Activated CD4-positive, alpha-beta T cell treated with anti-CD3 and anti-CD28 coated beads, Interleukin-2, amount 10 ng/mL, durations not matched to agents 24 days and 14 days (primary cell): ENCODE data around the gene MZT1. TPM values are rescaled to one million over a fixed set of nuclear protein-coding genes. Genes with fewer than 3 reads are reported as not detected.
"Not testable (repeated sequence)": the region's sequence is repeated elsewhere in the genome, so short reads cannot be mapped to it uniquely, and the experiment has no call there.

ENCODE experiments used
- DNase-seq: peaks from one replicate; pipeline ENCODE4 v3.0.0; 2022
- H3K27ac Mint-ChIP-seq: one replicate; pipeline ENCODE4 v1.8.0; 2022; ENCODE audit warnings: mild to moderate bottlenecking, mixed read lengths
- H3K27me3 Mint-ChIP-seq: one replicate; pipeline ENCODE4 v1.8.0; 2022; ENCODE audit warnings: mixed read lengths
- H3K36me3 Mint-ChIP-seq: one replicate; pipeline ENCODE4 v1.8.0; 2022; ENCODE audit warnings: low read depth, mild to moderate bottlenecking, mixed read lengths
- H3K4me1 Mint-ChIP-seq: one replicate; pipeline ENCODE4 v1.8.0; 2021; ENCODE audit warnings: mixed read lengths
- H3K4me3 Mint-ChIP-seq: one replicate; pipeline ENCODE4 v1.8.0; 2022; ENCODE audit warnings: mild to moderate bottlenecking, moderate library complexity, mixed read lengths
- H3K9me3 Mint-ChIP-seq: one replicate; pipeline ENCODE4 v1.8.0; 2021; ENCODE audit warnings: mixed read lengths
- intact Hi-C: fragments of 100-400 bp; cut with micrococcal nuclease; formaldehyde crosslinking; loops from one replicate; pipeline ENCODE4 v1.15.1; 2023
- total RNA-seq: library from RNA; stranded (reverse); gene quantifications from 2 replicates; pipeline ENCODE4 v1.2.3, GENCODE V29; 2022

MZT1 gene, protein sequence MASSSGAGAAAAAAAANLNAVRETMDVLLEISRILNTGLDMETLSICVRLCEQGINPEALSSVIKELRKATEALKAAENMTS
- total RNA-seq: 24.1 and 24.4 TPM in 2 replicates

DNA sequence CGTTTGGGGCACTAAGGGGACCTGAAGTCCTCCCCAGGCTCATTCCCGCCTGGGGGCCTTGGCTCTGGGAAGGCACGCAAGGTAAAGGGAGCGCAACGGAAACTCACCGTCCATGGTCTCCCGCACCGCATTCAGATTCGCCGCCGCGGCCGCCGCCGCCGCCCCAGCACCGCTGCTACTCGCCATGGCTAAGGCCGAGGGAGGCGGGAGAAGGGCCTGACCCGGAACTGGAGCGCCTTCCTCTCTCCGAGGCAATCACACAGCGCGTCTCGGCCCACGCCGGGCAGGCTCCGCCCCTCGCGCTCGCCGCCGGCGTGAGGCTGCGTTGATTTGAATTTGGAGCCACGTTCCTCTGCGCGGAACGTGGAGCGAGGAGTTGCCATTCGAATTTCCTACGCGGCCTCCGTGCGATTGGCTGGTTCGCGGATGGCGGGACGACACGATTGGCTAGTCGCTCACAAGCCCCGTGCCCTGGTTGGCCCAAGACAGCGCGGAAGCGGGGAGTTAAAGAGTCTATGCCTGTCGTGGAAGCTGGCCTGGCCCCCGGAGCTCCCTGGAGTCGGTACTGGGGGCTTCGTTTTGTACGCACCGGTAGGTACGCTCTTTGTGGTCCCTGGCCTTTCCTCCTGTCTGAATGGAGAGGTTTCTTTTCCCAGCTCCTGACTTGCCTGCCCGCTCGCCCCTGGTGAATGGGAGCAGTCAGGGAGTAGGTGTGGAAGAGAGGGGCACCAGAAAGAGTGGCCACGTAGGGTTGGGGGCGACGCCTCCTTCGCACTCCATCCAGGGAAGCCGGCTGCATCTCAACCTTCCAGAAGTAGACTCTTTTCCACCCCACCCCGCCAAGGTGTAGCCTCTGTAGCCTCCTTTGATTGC lies at the start of gene MZT1, which contains the start of gene BORA:
MZT1 (minus strand) TSS at position 213 of the 873 bp plus-strand sequence; CDS start at position 186, 27 bp downstream.
BORA (plus strand) TSS at position 507 of the 873 bp plus-strand sequence. CDS start 1,018 bp downstream, outside the sequence.
- DNase-seq: peak; percentile 99
- intact Hi-C loops: loop anchor here (1.0 to 5.0 kb wide), 4 partner anchors 17 to 1405 kb away; partner anchors contain the start of genes DIS3 and KLF12
- Mint-ChIP-seq H3K36me3 (peaks cover 42% of the 10 kb centered on the region), H3K27ac (peak within 1 kb of the TSS; percentile 94), H3K27me3 (no peaks in the 10 kb centered on the region), H3K9me3 (no peaks in the 10 kb centered on the region), H3K4me3 (peak within 1 kb of the TSS; percentile 96), H3K4me1 (peaks cover 48% of the 10 kb centered on the region)

DNA sequence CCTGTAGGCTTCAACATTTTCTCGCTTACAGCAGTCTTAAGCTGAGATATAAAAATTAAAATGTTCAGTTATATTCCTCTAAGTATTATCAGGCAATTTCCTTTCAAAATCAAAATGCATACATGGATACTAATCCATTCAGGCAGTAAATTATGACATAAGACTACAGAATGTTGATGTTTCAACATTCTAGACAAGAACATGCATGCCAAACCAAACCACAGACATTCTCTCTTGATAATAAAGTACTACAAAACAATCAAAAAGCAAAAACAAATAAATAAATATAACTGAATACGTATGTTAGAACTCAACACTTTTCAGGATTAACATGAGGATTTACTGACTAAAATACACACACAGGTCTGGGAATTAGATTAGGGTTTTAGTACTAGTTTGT lies 46.6 kb upstream of the MZT1 start:
- H3K27ac Mint-ChIP-seq: no peak overlapping the region

DNA sequence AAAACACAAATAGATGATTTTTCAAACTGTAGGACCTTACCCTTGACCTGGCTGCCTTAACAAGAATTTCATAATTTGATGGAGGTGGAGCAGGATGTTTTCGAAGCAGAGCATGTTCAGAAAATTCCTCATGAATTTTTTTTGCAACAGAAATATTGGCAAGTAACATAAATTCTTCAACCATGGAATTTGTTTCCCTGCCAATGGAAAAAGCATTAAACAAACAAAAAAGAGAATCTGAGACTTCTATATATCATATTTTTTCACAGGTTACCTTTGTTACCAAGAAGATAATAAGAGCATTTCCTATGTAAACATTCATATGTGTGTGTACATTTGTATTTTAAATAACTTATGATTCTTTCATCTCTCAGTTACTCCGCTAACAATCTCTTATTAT lies 36.0 kb upstream of the MZT1 start:
- Mint-ChIP-seq H3K36me3 (peaks cover 63% of the 10 kb centered on the region), H3K9me3 (no peaks in the 10 kb centered on the region), H3K27me3 (no peaks in the 10 kb centered on the region), H3K27ac (no peak overlapping the region), H3K4me1 (peaks cover 2% of the 10 kb centered on the region), H3K4me3 (no peak overlapping the region)
- DNase-seq: no peak
- intact Hi-C loops: no loop called here

More for the DNA sequence above, 46.6 kb upstream of the MZT1 start:
- H3K9me3 Mint-ChIP-seq: no peaks in the 10 kb centered on the region
- no peak for DNase-seq
- H3K4me1 Mint-ChIP-seq: peaks cover 17% of the 10 kb centered on the region
- no peaks in the 10 kb centered on the region for H3K27me3 Mint-ChIP-seq
- no peak overlapping the region for H3K4me3 Mint-ChIP-seq
- H3K36me3 Mint-ChIP-seq: peaks cover 65% of the 10 kb centered on the region
- intact Hi-C loops: no loop called here

DNA sequence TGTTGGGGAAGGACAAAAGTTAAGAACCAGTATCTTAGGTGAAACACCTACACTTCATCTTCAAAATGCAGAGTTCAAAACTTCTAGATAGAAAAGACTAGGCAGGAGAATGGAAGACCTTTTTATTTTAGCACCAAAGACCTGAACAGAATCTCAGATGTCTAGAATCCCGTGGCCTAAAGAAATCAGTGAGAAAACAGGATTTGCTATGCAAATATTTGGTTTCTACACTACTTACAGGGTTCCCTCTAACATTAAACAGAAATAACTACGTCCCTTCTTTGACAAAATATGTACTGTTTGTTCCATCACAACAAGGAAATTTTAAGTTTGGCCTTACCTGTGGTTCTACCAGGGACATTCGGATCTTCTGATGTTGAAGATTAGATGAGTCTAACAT lies 32.8 kb upstream of the MZT1 start:
- no peak overlapping the region for H3K4me3 Mint-ChIP-seq
- intact Hi-C loops: no loop called here
- H3K27me3 Mint-ChIP-seq: no peaks in the 10 kb centered on the region
- peaks cover 2% of the 10 kb centered on the region for H3K4me1 Mint-ChIP-seq
- H3K36me3 Mint-ChIP-seq: peaks cover 55% of the 10 kb centered on the region
- H3K9me3 Mint-ChIP-seq: no peaks in the 10 kb centered on the region
- H3K27ac Mint-ChIP-seq: no peak overlapping the region
- no peak for DNase-seq

DNA sequence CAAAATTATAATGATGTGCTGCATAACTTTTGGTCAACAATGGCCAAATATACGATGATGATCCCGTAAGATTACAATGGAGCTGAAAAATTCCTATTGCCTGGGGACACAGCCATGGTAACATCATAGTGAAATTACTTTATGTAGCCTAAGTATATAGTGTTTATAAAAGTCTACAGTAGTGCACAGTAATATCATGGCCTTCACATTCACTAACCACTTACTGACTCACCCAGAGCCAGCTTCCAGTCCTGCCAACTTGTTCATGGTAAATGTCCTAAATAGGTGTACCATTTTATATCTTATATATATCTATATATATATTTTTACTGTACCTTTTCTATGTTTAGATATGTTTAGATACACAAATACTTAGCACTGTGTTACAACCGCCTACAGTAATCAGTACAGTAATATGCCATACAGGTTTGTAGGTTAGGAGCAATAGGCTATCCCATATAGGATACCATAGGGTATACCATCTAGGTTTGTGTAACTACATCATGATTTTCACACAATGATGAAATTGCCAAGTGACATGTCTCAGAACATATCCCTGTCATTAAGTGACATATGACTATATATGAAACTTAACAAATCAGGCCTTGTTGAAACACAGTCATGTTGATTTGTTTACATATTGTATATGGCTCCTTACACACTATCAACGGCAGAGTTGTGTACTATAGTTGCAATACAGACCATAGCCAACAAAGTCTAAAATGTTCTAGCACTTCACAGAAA lies 30.5 kb upstream of the MZT1 start:
- H3K4me1 Mint-ChIP-seq: peaks cover 2% of the 10 kb centered on the region
- peaks cover 54% of the 10 kb centered on the region for H3K36me3 Mint-ChIP-seq
- no peak for DNase-seq
- intact Hi-C loops: no loop called here
- no peaks in the 10 kb centered on the region for H3K27me3 Mint-ChIP-seq
- H3K9me3 Mint-ChIP-seq: no peaks in the 10 kb centered on the region
- no peak overlapping the region for H3K27ac Mint-ChIP-seq
- H3K4me3 Mint-ChIP-seq: no peak overlapping the region

DNA sequence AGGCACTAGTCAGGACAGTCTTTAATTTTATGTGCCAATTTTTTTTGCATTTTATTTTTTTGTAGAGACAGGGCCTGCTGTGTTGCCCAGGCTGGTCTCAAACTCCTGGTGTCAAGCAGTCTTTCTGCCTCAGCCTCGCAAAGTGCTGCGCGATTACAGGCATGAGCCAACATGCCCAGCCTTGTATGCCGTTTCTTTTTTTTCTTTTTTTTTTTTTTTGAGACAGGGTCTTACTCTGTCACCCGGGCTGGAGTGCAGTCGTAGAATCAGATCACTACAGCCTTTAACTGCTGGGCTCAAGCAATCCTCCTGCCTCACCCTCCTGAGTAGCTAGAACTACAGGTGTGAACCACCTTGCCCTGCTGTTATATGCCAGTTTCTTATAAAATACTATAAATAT lies 26.7 kb upstream of the MZT1 start:
- Mint-ChIP-seq H3K27me3 (no peaks in the 10 kb centered on the region), H3K27ac (no peak overlapping the region), H3K4me3 (no peak overlapping the region), H3K4me1 (peaks cover 4% of the 10 kb centered on the region), H3K36me3 (peaks cover 66% of the 10 kb centered on the region), H3K9me3 (peaks cover 7% of the 10 kb centered on the region)
- intact Hi-C loops: no loop called here
- no peak for DNase-seq

DNA sequence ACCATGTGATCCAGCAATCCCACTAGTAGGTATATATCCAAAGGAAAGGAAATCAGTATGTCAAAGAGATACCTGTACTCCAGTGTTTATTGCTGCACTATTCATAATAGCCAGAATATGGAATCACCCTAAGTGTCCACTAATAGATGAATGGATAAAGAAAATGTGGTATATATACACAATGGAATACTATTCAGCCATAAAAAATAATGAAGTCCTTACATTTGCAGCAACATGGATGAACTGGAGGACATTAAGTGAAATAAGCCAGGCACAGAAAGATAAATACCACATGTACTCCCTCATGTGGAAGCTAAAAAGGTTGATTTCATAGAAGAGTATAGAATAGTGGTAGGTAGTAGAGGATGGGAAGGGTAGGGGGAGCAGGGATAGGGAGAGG lies 23.8 kb upstream of the MZT1 start:
- H3K4me3 Mint-ChIP-seq: no peak overlapping the region
- intact Hi-C loops: no loop called here
- no peaks in the 10 kb centered on the region for H3K27me3 Mint-ChIP-seq
- H3K9me3 Mint-ChIP-seq: peaks cover 7% of the 10 kb centered on the region
- DNase-seq: no peak
- peaks cover 71% of the 10 kb centered on the region for H3K36me3 Mint-ChIP-seq
- H3K27ac Mint-ChIP-seq: no peak overlapping the region
- H3K4me1 Mint-ChIP-seq: peaks cover 13% of the 10 kb centered on the region

DNA sequence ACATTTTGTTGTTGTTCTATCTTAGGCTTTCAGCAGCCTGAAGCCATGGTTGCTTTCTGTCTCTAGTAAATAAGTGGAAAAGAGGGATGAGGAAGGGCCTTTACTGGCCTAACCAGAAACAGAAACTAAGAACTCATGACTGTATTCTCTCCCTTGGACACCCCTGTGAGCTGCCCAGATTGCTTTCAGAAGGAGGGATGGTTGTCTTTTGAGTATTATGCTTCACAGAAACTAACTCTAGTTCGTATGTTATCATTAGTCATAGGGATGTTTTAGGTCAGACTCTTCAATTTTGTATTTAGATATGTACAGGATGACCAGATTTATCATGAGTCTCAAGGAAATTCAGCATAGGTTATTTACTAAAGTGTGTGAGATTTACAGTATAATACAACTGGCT lies 17.8 kb upstream of the MZT1 start:
- intact Hi-C loops: loop anchor here (2.0 kb wide), 1 partner anchor 16 kb away; no protein-coding TSS in a partner anchor
- Mint-ChIP-seq H3K27ac (peak overlapping the region; percentile 41), H3K9me3 (no peaks in the 10 kb centered on the region), H3K4me1 (peaks cover 22% of the 10 kb centered on the region), H3K27me3 (no peaks in the 10 kb centered on the region), H3K4me3 (no peak overlapping the region), H3K36me3 (peaks cover 61% of the 10 kb centered on the region)
- DNase-seq: no peak

DNA sequence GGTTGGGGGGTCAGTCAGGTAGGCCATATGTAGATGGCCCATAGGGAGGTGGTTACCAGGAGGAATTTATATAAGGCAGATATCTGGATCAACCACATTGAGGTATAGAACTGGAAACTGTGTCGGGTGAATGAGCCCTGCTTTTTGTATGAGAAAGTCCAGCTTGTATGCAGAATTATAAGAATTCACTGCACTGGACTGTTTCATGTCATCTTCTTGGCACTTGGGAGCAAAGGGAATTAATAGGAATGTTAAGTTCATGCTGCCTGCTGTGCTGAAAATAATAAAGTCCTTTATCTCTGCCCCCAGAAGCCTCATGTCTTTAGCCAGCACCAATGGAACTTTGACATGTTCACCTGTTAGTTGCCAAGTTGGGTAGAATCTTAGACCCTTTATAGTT lies 12.6 kb upstream of the MZT1 start:
- DNase-seq: no peak
- Mint-ChIP-seq H3K27ac (no peak overlapping the region), H3K27me3 (no peaks in the 10 kb centered on the region), H3K9me3 (no peaks in the 10 kb centered on the region), H3K36me3 (peaks cover 60% of the 10 kb centered on the region), H3K4me1 (peaks cover 22% of the 10 kb centered on the region), H3K4me3 (no peak overlapping the region)
- intact Hi-C loops: no loop called here

DNA sequence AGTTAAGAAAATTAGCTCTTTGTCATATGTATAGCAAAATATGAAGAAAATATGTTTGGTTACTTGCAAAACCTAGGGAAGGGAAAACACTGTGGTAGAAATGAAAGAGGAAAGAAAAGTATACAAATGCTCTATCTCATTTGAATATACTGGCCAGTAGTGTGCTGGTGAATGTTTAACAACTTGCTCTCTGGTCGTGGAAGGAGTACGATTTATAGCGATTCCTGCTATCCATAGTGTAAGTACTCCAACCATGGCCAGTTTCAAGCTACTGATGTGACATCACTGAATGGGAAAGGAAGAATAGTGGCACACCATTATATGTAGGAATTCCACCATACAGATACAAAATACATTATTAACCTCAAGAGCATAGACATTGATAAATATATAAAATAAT lies 9.6 kb upstream of the MZT1 start:
- Mint-ChIP-seq H3K9me3 (peaks cover 8% of the 10 kb centered on the region), H3K4me1 (peaks cover 30% of the 10 kb centered on the region), H3K36me3 (peaks cover 56% of the 10 kb centered on the region), H3K27me3 (no peaks in the 10 kb centered on the region), H3K4me3 (no peak overlapping the region), H3K27ac (no peak overlapping the region)
- no peak for DNase-seq
- intact Hi-C loops: no loop called here

DNA sequence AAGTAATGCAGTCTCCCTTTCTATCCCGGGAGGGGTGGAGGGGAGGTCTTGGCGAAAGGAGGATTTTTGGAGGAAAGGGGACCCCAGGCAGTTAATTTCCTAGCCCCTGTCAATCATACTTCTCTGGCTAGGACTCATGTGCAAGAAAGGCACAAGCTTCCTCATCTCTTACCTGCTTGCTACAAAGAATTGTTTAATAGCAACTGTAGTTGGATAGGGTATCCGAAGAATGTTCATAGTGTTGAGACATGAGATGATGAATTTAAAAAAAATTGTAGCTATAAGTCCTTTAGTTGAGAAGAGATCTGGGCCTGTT lies 819 bp upstream of the MZT1 start:
- Mint-ChIP-seq H3K9me3 (peaks cover 2% of the 10 kb centered on the region), H3K4me1 (peaks cover 46% of the 10 kb centered on the region)

DNA sequence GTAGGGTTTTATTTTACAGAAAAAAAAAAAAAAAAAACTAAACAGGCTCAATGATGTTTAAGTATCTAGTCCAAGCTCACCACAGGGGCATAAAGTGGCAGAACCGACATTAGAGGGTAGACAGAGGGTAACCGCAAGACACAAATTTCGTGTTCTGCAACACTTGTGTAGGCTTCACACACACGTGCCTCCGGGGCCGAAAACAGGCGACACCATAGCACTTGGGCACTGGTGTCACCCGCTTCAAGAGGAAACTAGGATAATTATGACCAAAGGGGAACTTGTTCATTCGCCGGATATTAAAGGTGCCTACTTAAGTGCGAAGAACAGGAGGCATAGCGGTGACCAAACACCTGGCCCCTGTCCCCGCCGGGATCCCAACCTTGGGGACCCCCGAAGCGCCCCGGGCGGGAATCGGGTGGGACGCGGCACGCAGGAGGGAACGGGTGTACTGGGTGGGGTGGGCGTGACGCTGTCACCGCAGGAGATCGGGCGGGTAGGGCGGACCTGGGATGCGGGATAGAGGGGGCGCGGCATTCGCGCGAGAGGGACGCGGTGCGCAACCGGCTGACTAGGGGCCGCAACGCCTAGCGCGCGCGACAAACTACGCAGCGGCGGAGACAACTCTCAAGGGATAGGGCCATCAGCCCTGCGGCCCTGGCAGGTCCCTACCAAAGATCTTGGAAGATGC lies 558 bp downstream of the MZT1 start:
- DNase-seq: peak; percentile 85
- H3K4me3 Mint-ChIP-seq: peak overlapping the region; percentile 96
- H3K27ac Mint-ChIP-seq: peak overlapping the region; percentile 94
- no peaks in the 10 kb centered on the region for H3K27me3 Mint-ChIP-seq
- H3K36me3 Mint-ChIP-seq: peaks cover 39% of the 10 kb centered on the region
- intact Hi-C loops: loop anchor here (1.0 to 5.0 kb wide), 3 partner anchors 54 to 1405 kb away; partner anchors contain the start of genes DIS3 and KLF12
- H3K9me3 Mint-ChIP-seq: no peaks in the 10 kb centered on the region
- H3K4me1 Mint-ChIP-seq: peaks cover 50% of the 10 kb centered on the region

More for the DNA sequence above, 819 bp upstream of the MZT1 start:
- H3K27me3 Mint-ChIP-seq: no peaks in the 10 kb centered on the region
- H3K36me3 Mint-ChIP-seq: peaks cover 40% of the 10 kb centered on the region
- peak overlapping the region; percentile 96 for H3K4me3 Mint-ChIP-seq
- intact Hi-C loops: loop anchor here (2.0 to 5.0 kb wide), 2 partner anchors 17 to 1404 kb away; partner anchors contain the start of gene KLF12
- peak overlapping the region; percentile 94 for H3K27ac Mint-ChIP-seq
- DNase-seq: no peak

DNA sequence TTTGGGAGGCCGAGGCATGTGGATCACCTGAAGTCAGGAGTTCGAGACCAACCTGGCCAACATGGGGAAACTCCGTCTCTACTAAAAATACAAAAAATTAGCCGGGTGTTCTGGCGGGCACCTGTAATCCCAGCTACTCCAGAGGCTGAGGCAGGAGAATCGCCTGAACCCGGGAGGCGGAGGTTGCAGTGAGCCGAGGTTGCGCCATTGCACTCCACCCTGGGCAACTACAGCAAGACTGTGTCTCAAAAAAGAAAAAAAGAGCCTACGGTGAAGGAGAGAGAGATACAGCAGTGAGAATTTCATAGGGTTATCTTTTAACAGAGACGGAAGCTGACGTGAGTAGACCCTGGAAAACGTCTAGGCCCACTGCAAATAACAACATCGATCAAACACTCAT lies 1.2 kb downstream of the MZT1 start:
- Mint-ChIP-seq H3K27ac (peak overlapping the region; percentile 94), H3K36me3 (peaks cover 40% of the 10 kb centered on the region), H3K4me1 (peaks cover 50% of the 10 kb centered on the region), H3K4me3 (peak overlapping the region; percentile 96)
- H3K9me3 Mint-ChIP-seq, DNase-seq, H3K27me3 Mint-ChIP-seq: not testable (repeated sequence)
- intact Hi-C loops: loop anchor here (5.0 kb wide), 1 partner anchor 1406 kb away; the partner anchor contains the start of gene KLF12
